ENCODE results near the gene SCAF8.

DNA sequence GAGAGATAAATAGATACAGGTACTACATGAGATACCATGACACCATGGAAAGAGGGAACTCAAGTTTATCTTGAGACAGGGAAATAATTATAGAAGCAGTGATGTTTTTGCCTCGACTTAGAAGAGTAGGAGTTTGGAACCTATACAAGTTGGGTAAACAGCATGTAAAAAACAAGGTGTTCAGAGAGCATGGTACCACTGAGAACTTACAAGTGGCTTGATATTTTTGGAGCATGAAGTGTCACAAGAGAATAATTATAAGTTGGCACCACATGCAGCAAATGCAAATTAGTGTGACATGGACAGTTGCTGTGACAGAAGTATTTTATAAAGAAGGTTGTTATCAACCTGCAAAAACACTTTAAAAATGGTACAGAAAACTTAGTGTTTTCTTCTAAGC is 47.1 kb upstream of the SCAF8 start:
- TF ChIP-seq, protein P1, sequence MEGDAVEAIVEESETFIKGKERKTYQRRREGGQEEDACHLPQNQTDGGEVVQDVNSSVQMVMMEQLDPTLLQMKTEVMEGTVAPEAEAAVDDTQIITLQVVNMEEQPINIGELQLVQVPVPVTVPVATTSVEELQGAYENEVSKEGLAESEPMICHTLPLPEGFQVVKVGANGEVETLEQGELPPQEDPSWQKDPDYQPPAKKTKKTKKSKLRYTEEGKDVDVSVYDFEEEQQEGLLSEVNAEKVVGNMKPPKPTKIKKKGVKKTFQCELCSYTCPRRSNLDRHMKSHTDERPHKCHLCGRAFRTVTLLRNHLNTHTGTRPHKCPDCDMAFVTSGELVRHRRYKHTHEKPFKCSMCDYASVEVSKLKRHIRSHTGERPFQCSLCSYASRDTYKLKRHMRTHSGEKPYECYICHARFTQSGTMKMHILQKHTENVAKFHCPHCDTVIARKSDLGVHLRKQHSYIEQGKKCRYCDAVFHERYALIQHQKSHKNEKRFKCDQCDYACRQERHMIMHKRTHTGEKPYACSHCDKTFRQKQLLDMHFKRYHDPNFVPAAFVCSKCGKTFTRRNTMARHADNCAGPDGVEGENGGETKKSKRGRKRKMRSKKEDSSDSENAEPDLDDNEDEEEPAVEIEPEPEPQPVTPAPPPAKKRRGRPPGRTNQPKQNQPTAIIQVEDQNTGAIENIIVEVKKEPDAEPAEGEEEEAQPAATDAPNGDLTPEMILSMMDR (IDR thresholded peaks at IDR 0.05 in 4 of 5, conservative IDR thresholded peaks at IDR 0.05 in 1 of 5) = no peak
- no peak for TF ChIP-seq POLR2A (IDR thresholded peaks at IDR 0.05)

All from gastrocnemius medialis (tissue), 4 donors.